SIG-M5 treated with dmso at 0.1 percent for 504 hours (cell line): ENCODE results near the gene PEX7.
A peak's percentile ranks its signal among the peaks of the same experiment; 100 is the strongest.
"Not testable (repeated sequence)": the region's sequence is repeated elsewhere in the genome, so short reads cannot be mapped to it uniquely, and the experiment has no call there.

ENCODE experiments used
- DNase-seq: peaks from one replicate; lab custom pipeline; 2025; ENCODE audit not compliant: unreplicated experiment; lab: John Stamatoyannopoulos, UW

The PEX7 gene, protein sequence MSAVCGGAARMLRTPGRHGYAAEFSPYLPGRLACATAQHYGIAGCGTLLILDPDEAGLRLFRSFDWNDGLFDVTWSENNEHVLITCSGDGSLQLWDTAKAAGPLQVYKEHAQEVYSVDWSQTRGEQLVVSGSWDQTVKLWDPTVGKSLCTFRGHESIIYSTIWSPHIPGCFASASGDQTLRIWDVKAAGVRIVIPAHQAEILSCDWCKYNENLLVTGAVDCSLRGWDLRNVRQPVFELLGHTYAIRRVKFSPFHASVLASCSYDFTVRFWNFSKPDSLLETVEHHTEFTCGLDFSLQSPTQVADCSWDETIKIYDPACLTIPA

GRCh38 chr6:136822376-136823127, at the start of gene PEX7:
Gene PEX7 (plus strand): TSS chr6:136822592. CDS start chr6:136822666, 74 bp downstream.
- peak; percentile 86 for DNase-seq

DNA sequence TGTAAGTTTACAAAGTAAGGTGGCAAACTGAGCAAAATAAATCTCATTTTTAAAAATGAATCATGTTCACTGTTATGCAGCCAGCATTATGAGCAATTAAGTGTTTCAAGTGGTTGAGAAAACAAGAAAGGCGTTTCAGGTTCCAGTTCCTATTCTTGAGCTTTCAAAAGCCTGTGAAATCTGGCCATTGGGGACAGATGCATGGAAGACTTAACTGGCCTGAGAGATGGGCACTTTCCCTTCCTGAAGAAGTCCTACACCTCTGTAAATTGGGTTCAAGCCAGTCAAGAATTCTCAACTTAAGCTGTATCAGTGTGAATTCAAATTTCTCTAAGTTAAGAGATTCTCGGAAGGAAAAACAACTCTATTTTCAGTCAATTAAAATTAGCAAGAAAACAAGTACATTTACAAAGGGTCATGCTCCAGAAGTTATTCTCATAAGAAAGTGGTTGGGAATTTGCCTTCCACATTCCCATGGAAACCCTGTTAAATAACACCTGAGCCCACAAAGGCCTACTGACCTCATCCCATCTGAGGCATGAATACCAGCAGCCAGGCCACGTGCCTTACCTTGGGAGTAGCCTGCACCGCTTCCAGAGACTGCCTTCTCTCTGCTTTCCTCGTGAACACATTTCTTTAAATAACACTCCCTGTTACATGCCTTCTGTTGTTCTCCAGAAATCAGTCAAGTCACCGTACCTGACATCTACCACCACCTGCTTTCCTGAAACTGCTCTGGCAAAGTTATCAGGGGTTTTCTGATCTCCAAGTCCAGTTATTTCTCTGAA, 49.5 kb upstream of the PEX7 start:
- DNase-seq, result peak; percentile 32

- DNase-seq, result no peak
Measured at GRCh38 chr6:136773473-136773796, 49.0 kb upstream of the PEX7 start.

DNA sequence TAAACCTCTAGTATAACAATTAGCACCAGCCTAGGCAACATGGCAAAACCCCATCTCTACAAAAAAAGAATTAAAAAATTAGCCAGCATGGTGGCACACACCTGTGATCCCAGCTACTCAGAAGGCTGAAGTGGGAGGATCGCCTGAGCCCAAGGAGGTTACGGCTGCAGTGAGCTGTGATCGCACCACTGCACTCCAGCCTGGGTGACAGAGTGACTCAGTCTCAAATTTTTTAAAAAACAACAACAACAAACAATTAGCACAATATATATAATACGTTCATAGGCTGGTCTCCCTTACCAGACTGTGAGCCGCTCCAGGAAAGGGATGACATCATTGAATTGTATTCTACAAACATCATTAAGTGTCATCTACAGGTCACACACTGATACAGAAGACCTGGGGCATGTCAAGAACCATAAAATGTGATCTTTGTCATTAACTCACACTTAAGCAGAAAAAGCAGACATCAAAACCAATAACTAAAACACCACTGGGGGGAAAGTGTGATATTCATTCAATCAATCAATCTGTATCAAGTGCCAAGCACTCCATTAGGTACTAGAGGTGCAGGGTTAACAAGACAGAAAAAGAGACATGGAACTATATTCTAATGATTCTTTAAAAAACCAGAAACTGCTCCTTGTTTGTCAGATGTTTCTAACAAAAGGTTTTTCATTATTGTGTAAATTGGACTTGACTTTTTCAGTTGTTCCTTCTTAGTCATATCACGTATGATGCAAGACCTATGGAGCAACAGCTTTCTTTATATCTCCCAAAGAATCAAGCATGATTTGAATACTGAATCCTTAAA, 48.0 kb upstream of the PEX7 start:
- DNase-seq, result peak; percentile 79

DNA sequence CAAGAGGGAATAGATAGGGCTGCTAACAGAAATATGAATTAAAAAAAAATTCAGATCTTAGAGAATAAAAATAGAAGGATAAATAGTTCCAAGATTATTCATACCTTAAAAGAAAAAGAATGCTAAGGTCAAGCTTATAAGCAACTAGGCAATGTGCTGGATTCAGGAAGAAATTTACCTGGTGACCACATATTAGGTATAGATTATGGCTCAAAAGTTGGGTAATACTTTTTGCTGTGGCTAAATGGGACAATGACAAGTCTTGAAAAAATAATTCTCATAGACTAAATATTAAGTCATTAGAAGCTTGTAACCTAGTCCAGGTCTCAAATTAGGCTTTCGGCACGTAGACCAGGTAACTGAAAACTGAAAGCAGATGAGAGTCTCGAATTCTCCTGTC, 47.3 kb upstream of the PEX7 start:
- no peak for DNase-seq

DNA sequence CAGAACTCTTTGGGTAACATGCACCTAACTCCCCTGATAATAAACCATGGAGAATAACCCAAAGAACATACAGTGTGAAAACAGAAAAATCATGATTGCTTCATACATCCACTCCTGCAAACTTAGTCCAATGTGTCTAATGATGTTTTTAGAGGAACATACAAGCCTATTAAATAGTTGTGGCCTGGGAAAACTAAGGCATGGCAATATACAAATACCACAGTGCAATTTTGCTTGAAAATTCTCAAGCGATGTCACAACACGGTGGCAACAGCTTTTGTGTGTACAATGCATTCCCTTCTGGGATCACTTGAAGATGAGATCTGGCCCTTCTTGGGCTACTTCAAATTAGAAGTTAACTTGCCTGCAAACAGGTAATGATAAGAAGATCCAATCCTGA, 46.8 kb upstream of the PEX7 start:
- DNase-seq, result peak; percentile 68

- DNase-seq, result no peak
Measured at GRCh38 chr6:136777651-136778050, 44.7 kb upstream of the PEX7 start.

- no peak for DNase-seq
Measured at GRCh38 chr6:136779682-136780081, 42.7 kb upstream of the PEX7 start.

DNA sequence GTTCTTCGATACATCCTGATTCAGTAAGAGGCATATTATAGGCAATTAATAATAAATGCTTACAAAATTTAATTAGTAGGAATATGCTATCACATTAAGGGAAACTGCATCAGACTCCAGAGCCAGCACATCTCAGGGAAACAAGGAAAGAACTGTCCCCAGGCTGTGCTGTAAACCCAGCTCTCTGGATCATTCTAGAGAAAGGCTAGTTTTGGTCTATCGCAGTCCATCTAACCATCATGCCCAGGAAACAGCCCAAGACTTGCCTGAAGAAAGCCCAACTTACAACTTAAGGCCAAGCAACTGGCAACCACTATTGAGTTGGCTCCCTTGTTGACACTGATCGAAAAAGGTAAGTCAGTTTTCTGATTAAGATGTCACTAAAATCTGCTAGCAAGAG, 41.4 kb upstream of the PEX7 start:
- DNase-seq, result no peak

DNA sequence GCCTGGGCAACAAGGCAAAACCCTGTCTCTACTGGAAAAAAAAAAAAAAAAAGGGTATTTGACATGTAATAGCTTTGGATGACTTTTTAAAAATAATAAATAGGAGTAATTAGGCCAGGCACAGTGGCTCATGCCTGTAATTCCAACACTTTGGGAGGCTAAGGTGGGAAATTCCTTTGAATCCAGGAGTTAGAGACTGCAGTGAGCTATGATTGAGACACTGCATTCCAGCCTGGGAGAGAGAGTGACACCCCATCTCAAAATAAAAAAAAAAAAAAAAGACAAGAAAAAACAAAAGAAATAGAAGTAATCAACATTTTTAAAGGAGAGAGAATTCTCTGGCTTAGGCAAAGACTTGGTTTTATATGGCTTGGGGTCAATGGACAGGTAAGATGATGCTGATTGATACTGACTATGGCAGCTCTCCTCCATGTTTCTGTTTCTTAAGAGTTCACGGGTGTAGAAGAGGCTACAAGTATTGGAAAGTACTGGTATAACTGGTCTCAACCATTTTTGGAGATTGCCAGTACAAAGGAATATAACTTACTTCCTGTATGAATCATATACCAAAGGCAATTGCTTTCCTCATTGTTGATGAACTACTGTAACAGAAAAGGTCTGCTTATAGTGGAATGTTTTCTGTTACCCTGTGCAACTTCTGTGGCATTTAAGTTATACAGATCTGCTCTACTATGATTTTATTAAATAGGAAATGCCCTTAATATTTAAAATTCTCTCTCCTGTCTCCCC, 40.2 kb upstream of the PEX7 start:
- DNase-seq, result peak; percentile 78

GRCh38 chr6:136783021-136783420, 39.4 kb upstream of the PEX7 start:
- no peak for DNase-seq

- DNase-seq, result peak; percentile 95
Measured at GRCh38 chr6:136783495-136784270, 38.7 kb upstream of the PEX7 start.

GRCh38 chr6:136784271-136784664, 38.1 kb upstream of the PEX7 start:
- DNase-seq, result no peak

- peak; percentile 95 for DNase-seq
Measured at GRCh38 chr6:136784910-136785746, 37.3 kb upstream of the PEX7 start.

DNA sequence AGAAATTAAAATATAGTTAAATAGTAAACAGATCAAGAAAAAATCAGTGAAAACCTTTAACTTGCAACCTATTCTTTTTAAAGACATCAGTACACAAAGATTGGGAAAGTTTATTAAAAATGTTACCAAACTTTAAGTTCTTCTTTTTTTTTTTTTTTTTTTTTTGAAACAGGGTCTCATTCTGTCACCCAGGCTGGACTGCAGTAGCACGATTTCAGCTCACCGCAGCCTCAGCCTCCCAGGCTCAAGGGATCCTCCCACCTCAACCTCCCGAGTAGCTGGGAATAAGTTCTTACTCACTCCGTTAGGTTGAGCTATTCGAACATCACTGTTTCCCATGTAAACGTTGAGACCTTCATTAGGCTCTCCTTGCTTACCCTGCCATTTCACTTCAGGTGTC, 35.7 kb upstream of the PEX7 start:
- DNase-seq, result no peak

- no peak for DNase-seq
Measured at GRCh38 chr6:136787726-136788068, 34.7 kb upstream of the PEX7 start.

- peak; percentile 73 for DNase-seq
Measured at GRCh38 chr6:136788069-136788902, 34.1 kb upstream of the PEX7 start.

DNA sequence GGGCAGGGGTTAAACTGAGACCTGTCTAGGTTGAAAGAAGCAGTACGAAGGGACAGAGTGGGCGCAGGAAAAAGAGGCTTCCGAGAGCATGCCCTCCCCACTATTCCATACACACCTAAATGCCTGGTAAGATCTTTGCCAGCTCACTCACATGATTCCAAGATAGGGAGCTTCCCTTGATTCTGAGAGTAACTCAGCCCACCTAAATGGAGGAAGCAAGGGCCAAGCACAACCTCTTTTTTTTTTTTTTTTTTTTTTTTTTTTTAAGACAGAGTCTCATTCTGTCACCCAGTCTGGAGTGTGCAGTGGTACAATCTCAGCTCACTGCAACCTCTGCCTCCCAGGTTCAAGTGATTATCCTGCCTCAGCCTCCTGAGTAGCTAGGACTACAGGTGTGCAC, 33.0 kb upstream of the PEX7 start:
- not testable (repeated sequence) for DNase-seq
